Brain pericyte (primary cell): ENCODE results near the gene NFATC4.
"Not testable (repeated sequence)": the region's sequence is repeated elsewhere in the genome, so short reads cannot be mapped to it uniquely, and the experiment has no call there.

Source experiments
- DNase-seq: peaks from one replicate; pipeline ENCODE4 v3.0.0-alpha.2; 2012; ENCODE audit warnings: low read depth, low spot score

Gene NFATC4

DNA sequence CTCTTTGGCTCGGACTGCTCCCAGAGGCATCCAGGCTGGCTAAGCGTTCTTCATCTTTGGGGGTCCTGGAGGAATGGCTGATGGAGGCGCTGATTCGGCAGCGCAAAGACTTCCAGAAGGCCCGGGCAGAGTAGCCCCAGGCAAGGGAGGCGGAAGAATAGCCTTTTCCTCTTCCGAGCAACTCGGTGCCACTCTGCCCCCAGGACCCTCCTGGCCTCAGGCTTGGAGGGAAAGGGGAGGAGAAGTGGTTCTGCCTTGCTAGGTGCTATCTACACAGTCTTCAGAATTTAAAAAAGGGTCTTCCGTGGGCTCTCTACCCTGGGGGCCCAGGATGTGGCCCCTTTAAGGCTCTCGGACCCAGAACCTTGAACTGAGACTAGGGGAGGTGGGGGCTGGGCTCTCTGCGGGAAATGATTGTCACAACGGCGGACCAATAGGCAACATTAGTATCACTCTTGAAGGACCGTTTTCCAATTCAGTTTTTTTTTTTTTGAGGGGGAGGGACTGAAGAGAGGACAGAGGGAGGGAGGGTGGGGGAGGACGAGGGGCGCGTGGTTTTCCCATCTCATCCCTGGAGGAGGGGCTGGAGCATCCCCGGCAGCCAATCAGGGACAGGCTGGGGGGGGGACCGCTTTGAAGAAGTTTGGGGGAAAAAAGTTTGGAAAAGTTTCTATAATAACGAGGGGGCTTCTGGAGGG is at the start of gene NFATC4:
TSS of gene NFATC4 (plus strand) at position 671 of the 698 bp plus-strand sequence. CDS start 157 bp downstream, outside the sequence.
- DNase-seq: peak; percentile 69

DNA sequence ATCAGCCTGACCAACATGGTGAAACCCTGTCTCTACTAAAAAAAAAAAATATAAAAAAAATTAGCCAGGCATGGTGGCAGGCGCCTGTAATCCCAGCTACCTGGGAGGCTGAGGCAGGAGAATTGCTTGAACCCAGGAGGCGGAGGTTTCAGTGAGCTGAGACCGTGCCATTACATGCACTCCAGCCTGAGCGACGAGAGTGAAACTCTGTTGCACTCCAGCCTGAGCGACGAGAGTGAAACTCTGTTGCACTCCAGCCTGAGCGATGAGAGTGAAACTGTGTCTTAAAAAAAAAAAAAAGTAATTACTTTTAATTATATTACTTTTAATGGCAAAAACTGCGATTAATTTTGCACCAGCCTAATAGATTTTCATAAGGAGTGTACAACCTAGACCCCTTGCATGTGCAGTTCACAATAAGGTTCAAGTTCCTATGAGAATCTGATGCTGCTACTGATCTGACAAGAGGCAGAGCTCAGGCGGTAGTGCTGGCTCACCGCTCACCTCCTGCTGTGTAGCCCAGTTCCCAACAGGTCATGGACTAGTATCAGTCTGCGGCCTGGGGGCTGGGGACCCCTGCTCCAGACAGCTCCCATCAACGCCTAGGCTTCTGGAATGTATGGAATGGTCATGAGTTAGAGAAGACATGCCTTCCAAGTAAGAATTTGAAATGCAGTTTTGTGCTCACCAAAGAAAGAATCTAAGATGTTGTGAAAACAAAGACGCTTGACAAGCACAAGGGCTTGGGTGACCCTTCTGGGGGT is 46.6 kb upstream of the NFATC4 start:
- no peak for DNase-seq

DNA sequence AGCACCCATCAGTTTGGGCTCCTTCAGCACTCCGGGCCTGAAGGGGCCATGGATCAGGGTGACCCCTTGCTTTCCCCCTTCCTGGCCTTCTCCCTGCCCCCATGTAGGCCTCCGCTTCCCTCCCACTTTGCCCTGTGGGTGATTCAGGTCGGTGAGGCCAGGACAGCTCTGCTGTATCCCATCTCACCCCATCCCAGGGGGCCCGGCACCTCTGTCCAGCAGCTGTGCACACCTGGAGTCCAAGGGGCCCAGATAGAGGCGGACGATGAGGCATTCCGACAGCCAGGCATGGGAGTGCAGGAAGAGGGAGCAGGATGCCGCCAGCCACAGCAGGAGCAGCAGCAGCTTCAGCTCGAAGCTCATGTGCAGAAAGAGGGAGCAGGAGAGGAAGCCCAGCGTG is 45.3 kb upstream of the NFATC4 start:
- no peak for DNase-seq

DNA sequence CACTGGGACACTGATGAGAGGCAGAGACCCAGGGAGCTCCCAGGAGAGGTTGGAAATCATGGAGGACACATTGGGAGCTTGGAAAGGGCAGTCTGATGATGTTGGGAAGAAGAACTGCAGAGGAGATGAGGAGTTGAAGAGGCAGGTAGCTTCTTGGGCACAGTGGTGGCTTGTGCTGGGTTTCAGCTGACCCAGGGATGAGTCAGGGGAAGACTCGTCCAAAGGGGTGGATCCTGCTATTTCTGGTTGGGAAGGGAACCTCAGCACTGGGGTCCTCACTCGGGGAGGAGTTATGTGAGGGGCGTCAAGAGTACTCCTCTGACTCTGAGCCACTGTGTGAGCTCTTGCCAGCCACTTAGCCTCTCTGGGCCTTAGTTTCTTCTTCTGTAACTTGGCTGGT is 44.6 kb upstream of the NFATC4 start:
- DNase-seq: no peak

DNA sequence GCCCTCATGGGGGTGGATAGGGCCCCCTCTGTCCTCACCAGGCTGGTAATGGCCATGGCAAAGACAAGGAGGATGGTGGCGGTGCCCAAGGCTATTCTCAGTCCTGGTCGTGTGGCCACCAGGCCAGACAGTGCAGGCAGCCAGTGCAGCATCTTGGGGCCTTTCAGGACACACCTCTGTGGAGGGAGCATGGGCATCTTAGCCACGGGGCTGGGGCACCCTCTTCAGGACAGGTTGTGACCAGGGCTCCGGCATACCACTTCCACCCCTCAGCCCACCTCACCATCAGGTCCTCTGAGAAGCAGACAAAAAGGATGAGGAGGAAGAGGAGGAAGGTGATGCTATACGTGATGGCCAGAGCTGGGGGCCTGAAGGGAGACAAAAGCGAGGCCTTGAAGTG is 44.0 kb upstream of the NFATC4 start:
- DNase-seq: no peak

DNA sequence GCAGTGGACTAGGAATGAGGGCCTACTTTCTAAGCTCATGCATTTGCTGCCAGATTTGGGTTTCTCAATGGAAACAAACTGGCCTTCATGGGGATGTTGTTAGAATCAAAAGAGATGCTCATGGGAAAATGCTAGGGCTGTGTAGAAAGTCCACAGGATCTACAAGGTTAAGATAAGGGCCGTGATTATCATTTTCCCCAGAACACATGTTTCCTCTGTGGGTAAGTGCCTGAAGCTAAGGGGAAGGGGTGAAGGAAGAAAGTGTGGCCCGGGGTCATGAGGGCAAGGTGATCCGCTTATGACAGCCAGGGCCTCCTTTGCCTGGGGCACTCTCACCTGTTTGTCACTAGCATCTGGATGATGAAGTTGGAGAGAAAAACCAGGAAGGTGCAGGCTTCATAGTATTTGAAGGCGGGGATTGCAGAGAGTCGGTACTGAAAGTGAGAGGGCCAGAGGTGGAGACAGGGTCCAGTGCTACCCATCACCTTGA is 42.9 kb upstream of the NFATC4 start:
- DNase-seq: no peak

DNA sequence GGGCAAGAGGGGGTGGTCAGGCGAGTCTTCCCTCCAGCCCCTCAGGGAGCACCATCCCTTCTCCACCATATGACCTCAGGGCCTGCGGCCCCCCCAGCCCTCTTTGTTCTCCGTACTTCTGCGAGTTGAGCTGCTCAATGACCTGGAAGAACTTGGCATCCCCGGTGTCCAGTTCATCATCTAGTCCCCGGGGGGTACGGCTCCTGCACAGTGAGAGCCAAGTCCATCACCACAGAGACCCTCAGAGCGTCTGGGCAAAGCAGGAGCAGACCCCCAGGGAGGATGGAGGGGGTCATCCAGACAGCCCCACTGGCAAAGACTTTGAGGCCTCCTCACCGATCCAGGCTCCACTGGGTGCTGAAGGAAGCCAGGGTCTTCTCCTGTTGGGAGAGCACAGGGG is 42.0 kb upstream of the NFATC4 start:
- DNase-seq: no peak

DNA sequence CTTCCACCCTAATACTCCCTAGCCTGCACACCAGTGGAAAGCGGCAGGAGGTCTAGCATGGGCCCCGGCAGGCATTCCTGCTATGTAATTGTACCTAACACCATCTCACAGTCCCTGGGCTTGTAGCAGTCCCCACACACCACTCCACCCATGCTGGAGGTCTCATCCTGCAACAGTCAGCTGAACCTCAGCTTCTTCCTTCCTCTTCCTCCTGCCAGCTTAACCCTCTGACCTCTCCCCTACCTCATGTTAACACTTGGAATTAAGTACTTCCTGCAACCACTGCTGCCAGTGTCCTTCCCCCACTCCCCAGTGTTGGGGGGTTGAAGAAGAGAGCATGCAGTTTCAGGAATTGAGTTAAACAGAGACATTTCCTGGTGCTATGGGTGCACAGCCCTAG is 40.7 kb upstream of the NFATC4 start:
- DNase-seq: no peak

DNA sequence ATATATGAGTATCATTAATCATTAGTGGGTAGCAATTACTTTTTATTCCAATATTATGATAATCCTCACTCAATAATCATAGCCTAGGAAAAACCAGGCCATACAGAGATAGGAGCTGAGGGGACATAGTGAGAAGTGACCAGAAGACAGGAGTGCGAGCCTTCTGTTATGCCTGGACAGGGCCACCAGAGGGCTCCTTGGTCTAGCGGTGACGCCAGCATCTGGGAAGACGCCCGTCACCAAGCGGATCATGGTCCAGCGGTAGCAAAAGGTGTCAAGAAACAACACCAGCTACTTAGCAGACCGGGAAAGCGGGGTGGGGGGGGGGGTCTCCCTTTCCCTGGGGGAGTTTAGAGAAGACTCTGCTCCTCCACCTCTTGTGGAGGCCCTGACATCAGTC is 40.1 kb upstream of the NFATC4 start:
- DNase-seq: not testable (repeated sequence)

DNA sequence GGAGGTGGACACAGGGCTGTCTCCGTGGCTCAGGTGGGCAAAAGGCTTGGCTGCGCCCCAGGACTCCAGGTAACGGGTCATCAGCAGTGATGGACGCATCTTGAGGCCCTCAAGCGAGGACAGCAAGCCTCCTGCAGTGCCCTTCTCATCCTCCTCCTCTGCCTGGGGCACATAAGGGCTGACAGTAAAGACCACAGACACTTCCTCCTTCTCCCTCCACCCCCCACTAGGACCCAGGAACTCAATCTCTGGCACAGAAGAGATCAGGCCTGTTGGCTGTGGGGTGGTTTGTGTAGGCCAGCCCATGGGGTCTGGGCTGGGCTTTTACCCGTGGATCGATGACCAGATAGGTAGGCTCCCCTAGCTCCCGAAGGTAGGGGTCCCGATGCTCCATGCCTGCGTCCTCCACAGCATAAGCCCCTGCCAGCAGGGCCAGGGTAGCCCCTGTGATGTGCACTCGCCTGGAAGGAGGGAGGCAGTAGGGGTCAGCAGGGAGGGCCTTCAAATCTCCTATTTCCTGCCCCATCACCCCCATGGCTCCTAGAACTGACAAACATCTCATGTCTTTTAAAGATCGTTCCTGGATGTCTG is 38.8 kb upstream of the NFATC4 start:
- DNase-seq: no peak

DNA sequence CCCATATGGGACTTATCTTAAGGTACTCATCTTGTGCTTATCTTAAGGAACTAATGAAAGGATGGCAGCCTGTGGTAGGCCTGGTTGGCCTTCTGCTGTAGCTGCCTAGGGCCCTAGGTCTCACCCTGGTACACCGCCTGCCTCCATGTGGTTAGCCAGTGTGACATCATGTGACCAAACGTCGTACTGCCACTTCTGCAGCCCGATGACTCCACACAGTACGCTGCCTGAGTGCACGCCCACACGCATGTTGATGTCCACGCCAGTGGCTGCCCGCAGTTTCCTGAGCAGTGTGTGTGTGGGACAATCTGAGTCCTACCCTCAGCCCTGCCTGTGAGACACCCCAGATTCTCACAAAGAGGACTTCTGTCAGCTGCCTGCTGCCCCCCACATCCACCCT is 38.2 kb upstream of the NFATC4 start:
- no peak for DNase-seq

DNA sequence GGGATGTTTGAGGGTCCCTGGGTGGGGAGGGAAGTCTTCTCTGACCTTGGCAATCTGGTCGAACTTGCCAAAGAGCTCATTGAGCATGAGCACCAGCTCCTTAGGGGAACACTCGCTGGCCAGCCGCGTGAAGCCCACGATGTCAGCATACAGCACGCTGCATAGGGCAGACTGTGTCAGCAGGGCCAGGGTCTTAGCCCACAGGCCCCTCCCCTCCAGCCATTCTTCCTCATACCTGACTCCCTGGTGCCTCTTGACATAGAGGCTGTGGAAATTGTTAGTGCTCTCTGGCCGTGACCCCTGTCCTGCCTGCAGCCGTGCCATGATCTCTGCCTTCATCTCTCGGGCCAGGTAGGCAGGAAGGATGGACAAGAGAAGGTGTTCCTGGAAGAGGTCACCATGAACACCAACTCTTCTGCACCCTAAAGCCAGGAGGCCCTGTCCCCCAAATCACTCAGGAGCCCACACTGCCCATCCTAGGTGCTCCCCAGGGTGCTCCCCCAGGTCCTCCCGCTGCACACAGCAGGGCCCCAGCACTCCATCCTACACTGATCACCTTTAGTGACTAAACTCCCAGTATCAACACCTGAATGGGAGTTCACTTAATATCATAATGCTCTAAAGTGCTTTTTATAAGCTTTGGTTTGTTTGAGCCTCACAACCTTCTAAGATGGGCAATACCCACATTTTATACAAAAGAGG is 36.9 kb upstream of the NFATC4 start:
- DNase-seq: no peak

DNA sequence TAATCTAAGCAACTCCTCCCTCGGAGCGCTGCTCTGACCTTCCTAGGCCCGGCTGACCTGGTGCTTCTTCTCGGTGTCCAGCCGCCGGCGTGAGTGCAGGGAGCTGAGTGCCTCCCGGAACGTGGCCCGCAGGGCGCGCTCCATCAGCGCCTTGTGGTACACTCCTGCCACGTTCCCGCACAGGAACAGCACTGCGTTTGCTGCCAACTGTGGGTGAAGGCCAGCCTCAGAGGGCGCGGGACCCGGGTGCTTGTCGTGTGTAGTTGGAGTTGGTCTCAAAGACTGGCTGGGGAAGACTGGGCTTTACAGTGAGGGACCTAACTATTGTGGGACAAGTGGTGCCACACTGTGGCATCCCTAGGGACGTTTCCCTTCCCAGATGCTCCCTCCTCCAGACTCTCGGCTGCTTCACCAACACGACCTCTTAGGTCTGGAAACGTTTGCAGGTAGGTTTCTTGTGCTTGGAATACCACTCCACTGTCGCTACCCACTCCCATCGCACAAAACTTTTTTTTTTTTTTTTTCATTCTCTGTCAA is 36.2 kb upstream of the NFATC4 start:
- DNase-seq: no peak

DNA sequence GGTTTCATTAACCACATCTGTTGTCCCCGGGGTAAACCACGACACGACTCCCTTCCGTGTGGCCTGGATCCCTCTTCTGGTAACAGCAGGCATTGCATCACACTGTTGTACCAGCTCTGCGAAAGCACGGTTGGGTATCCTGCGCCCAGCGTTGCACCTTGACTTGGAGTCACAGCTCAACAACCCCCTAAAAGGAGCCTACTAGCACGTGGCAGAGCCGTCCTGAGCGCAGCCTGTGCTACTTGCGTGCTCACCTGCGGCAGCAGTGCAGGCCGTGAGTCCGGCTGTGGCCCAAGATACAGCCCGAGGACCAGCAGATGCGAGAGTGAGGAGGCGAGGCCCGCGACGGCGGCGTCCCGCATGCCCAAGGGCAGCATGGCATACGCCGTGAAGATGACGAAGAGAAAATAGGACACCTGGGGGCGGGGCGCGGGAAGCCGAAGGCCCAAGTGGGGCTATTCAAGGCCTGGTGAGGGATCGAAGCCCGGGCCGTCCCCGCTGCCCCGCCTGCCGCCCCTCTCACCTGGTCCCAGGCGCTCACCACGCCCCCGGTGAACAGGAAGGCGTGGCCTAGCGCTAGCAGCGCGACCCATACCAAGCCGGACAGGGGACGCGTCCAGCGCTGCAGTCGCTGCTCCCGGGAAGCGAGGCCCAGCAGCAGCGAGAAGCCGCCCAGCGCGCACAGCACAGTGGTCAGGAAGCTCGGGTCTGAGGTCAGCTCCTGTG is 35.6 kb upstream of the NFATC4 start:
- no peak for DNase-seq

DNA sequence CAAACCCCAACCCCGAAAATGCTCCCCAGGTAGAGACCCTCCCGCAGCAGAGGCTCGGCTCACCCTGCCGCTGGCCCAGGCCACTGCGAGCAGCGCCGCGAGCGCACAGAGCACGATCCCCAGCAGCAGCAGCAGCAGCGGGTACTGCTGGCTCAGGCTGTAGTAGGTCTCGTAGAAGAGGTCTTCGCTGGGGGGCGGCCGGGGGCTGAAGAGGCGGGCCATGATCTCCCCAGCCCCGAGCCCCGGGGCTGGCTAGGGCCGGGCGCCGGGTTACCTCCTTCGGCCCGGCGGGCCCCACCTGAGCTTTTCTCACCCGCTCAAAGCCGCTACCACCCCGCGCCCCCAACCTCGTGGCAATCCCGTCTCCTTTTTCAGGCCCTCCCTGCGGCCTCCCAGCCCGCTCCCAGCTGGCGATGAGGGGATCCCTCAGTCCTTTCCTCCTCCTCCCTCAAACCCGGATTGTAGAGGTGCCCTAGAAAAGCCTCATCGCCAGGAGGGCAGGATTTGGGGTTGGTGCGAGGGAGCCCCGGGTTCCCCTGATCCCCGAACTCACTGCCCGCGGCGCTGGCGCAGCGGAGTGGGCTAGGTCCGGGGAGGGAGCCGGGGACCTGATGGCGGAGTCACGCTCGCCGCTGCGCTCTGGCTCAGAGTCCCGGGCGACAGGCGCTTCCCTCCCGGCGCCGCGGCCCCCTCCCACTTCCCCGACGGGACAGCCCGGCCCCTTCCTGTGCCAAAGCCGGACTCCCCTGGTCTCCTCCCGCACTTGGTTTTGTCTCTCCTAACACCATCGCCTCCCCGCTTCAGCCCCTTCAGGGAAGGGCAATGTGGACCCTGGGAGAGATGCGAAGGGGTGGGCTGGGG is 33.3 kb upstream of the NFATC4 start, which contains the start of gene ADCY4:
TSS of gene ADCY4 (minus strand) at position 641 of the 861 bp plus-strand sequence. CDS start at position 222, 419 bp downstream.
- DNase-seq: no peak

DNA sequence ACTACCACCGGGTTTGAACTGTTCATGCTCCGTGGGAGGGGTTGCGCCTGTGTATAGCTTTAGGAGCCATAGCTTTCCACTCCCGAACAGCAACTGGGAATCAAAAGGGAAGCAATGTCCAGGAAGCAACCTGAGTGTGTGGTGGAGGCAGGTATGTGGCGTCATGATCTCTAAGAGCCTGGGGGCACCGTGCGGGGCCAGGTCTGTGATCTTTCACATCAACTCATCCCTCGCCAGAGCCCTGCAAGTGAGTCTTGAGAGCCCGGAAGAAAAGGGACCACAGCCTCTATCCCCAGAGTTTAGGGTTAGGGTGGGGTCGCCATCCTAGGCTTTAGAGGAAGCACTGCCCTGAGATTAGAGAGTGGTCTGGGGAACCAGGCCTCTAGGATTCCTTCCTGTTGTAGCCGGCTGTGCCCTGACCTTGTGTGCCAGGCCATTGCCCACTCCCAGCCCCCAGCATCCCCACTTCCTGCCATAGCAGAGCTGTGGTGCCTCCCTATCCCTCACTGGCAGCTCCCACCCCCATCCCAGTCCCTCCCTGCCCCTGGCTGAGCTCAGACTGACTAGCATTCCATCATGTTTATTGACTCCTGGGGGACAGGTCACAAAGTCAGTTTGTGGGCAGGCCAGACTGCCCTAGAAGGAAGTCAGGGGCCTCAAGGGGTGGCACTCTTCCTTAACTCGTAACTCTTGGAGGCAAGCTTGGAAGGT is 32.4 kb upstream of the NFATC4 start:
- DNase-seq: no peak

DNA sequence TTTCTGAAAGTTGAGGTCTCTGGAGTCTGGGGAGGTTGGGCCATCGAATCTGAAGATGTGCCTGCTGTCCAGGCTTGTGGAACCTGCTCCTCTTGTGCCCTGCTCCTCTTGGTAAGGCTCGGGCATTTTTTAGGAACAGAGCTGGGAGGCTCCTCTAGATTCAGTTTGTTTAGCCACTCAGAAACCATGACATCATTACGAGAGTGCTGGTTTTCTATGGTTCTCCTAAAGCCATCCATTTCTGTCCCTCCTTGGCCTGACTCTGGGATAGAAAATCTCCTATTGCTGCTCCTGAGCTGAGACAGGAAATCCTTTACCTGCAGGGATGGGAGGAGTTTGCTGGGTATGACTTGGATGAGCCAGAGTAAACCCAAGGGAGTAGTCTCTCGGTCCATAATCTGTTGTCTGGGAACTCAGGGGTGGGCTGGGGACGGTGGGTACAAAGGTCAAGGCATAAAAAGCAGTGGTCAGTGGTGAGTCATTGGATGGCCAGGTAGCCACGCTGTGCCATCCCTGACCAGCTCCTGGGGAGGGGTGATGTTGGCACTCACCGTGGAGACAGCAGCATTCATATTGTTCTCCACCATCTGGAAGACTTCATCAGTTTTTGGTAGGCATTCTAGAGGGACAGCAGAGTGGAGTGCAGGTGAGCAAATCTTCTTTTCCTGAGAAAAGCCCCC is 30.7 kb upstream of the NFATC4 start:
- no peak for DNase-seq

DNA sequence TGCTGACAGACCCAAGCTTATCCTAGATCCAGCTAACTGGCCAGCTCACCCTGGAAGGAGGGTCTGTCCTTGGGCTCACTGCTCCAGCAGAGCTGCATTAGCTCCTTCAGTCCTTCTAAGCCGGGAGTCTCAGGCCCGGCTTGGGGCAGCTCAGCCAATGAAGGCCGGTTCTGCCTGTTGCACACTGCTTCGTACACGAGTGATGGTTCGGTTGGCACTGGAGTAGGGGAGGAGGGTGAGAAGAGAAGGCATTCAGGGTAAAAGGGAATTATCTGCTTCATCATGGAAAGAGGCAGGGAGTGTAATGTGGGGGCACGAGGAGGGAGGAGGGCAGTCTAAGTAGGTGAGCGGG is 30.2 kb upstream of the NFATC4 start:
- no peak for DNase-seq

DNA sequence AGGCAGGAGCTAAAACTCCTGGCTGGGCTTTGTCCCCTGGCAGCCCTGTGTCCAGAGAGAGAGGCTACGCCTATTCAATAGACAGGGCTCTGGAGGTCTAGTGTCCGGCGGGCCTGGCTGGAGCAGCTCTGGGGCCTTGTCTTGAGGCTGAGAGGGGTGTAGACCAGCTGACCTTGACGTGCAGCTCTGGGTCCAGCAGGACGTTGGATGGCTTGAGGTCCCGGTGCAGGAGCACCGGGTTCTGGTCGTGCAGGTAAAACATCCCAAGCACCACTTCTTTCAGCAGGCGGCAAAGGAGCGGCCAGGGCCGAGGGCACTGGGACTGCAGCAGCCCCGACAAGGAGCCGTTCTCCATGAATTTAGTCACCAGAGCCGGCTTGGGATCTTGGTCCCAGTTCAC is 29.1 kb upstream of the NFATC4 start:
- no peak for DNase-seq
